HG03575 (cell line): ENCODE measurements around the gene ZNF524.

ENCODE experiments used
- ATAC-seq: cut with Tn5 transposase; IDR thresholded peaks from one replicate; pipeline ENCODE4 v1.9.1; 2021; ENCODE audit not compliant: unreplicated experiment, insufficient number of reproducible peaks, low FRiP score; ENCODE audit errors: extremely low read depth

Gene ZNF524

GRCh38 chr19:55614711-55615542, 14.8 kb downstream of the ZNF524 start:
- no peak for ATAC-seq

- ATAC-seq = no peak
Measured at GRCh38 chr19:55615543-55616394, 15.7 kb downstream of the ZNF524 start.

GRCh38 chr19:55616395-55616875, 16.3 kb downstream of the ZNF524 start:
- no peak for ATAC-seq

- no peak for ATAC-seq
Measured at GRCh38 chr19:55617426-55617825, 17.3 kb downstream of the ZNF524 start.

GRCh38 chr19:55618426-55618825, 18.3 kb downstream of the ZNF524 start:
- no peak for ATAC-seq

- no peak for ATAC-seq
Measured at GRCh38 chr19:55619286-55619685, 19.2 kb downstream of the ZNF524 start.

- ATAC-seq = no peak
Measured at GRCh38 chr19:55620410-55621204, 20.5 kb downstream of the ZNF524 start.

GRCh38 chr19:55621205-55621672, 21.2 kb downstream of the ZNF524 start:
- no peak for ATAC-seq

GRCh38 chr19:55621673-55622231, 21.7 kb downstream of the ZNF524 start:
- no peak for ATAC-seq

GRCh38 chr19:55622242-55622969, 22.3 kb downstream of the ZNF524 start:
- ATAC-seq = no peak

GRCh38 chr19:55623130-55623529, 23.0 kb downstream of the ZNF524 start:
- ATAC-seq = no peak

GRCh38 chr19:55623561-55623960, 23.5 kb downstream of the ZNF524 start:
- ATAC-seq = no peak

- no peak for ATAC-seq
Measured at GRCh38 chr19:55624109-55625003, 24.3 kb downstream of the ZNF524 start, which contains the start of gene ZNF784. Gene ZNF784, minus strand, starts transcription at chr19:55624566. Its CDS starts 5 bp downstream, at chr19:55624561.

GRCh38 chr19:55625004-55625326, 24.9 kb downstream of the ZNF524 start:
- ATAC-seq = no peak

GRCh38 chr19:55626350-55626749, 26.3 kb downstream of the ZNF524 start:
- ATAC-seq = no peak

- no peak for ATAC-seq
Measured at GRCh38 chr19:55632463-55632834, 32.4 kb downstream of the ZNF524 start.

- ATAC-seq = no peak
Measured at GRCh38 chr19:55633861-55634260, 33.8 kb downstream of the ZNF524 start.
